ENCODE results near the gene SMAD5.

DNA sequence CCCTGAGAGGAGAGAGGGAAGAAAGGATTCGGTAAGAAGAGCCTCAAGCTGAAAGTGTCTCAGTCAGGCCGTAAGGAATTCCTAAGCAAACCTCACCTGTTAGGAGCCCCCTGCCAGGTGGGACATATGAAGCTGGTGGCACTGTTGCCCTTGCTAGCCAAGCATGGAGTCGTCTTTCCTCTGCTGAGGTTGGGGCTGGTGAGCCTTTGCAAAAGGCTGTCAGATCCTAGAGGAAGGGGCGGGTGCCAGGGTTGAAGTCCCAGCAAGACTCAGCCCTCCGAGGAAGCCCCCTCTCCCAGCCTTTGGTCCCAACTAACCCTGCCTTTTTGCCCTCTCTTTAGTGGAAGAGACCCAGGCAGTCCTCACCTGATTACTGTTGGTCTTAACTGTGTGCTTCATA lies 65.8 kb downstream of the SMAD5 start:
- TF ChIP-seq POLR2A (IDR thresholded peaks at IDR 0.05), result no peak
- TF ChIP-seq, protein P1, sequence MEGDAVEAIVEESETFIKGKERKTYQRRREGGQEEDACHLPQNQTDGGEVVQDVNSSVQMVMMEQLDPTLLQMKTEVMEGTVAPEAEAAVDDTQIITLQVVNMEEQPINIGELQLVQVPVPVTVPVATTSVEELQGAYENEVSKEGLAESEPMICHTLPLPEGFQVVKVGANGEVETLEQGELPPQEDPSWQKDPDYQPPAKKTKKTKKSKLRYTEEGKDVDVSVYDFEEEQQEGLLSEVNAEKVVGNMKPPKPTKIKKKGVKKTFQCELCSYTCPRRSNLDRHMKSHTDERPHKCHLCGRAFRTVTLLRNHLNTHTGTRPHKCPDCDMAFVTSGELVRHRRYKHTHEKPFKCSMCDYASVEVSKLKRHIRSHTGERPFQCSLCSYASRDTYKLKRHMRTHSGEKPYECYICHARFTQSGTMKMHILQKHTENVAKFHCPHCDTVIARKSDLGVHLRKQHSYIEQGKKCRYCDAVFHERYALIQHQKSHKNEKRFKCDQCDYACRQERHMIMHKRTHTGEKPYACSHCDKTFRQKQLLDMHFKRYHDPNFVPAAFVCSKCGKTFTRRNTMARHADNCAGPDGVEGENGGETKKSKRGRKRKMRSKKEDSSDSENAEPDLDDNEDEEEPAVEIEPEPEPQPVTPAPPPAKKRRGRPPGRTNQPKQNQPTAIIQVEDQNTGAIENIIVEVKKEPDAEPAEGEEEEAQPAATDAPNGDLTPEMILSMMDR (IDR thresholded peaks at IDR 0.05 in 4 of 5, conservative IDR thresholded peaks at IDR 0.05 in 1 of 5), result no peak
